Fibroblast of lung (primary cell): ENCODE data around the gene POFUT2.

Experiments used
- EZH2 ChIP-seq: IDR thresholded peaks from 2 replicates; pipeline ENCODE4 v1.5.1; 2012; ENCODE audit warnings: low read length, control low read depth, mild to moderate bottlenecking; ENCODE audit errors: missing control alignments
- TF ChIP-seq, protein P1 (sequence below), 2 donors: IDR thresholded peaks in 1 of 2; conservative IDR thresholded peaks in 1 of 2; 1 replicate in 1 of 2; 2 replicates in 1 of 2; pipeline ENCODE4 v1.5.1; 2011 to 2012; ENCODE audit warnings: low read length in 2 of 2, control low read depth in 1 of 2, inconsistent platforms in 1 of 2, low read depth in 1 of 2, mild to moderate bottlenecking in 1 of 2

DNA sequence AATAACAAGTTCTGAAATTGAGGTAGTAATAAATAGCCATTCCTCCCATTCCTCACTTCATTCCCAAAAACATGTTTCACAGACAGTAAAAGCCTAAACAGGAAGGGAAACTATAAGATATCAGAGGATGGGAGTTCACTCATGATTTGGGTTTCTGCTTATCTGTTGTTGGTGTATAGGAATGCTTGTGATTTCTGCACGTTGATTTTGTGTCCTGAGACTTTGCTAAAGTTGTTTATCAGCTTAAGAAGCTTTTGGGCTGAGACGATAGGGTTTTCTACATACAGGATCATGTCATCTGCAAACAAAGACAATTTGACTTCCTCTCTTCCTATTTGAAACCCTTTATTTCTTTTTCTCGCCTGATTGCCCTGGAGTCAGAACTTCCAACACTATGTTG, 26.0 kb upstream of the POFUT2 start:
- TF ChIP-seq, protein P1, sequence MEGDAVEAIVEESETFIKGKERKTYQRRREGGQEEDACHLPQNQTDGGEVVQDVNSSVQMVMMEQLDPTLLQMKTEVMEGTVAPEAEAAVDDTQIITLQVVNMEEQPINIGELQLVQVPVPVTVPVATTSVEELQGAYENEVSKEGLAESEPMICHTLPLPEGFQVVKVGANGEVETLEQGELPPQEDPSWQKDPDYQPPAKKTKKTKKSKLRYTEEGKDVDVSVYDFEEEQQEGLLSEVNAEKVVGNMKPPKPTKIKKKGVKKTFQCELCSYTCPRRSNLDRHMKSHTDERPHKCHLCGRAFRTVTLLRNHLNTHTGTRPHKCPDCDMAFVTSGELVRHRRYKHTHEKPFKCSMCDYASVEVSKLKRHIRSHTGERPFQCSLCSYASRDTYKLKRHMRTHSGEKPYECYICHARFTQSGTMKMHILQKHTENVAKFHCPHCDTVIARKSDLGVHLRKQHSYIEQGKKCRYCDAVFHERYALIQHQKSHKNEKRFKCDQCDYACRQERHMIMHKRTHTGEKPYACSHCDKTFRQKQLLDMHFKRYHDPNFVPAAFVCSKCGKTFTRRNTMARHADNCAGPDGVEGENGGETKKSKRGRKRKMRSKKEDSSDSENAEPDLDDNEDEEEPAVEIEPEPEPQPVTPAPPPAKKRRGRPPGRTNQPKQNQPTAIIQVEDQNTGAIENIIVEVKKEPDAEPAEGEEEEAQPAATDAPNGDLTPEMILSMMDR (conservative IDR thresholded peaks at IDR 0.05 in 1 of 2, IDR thresholded peaks at IDR 0.05 in 1 of 2; ENCODE audit: low read depth in 1 of 2, low read length in 2 of 2), result no peak
- no peak for TF ChIP-seq EZH2
